Activated naive CD4-positive, alpha-beta T cell treated with Interleukin-2 at 50 U/mL for 16 hours (primary cell): ENCODE measurements around the gene PCDH19.

ENCODE experiments used
- DNase-seq: peaks from one replicate; pipeline ENCODE4 v3.0.0-alpha.2; 2020

The PCDH19 gene

GRCh38 chrX:100296183-100296753 is 113.8 kb downstream of the PCDH19 start:
- DNase-seq: no peak

GRCh38 chrX:100294965-100295364 is 115.1 kb downstream of the PCDH19 start:
- DNase-seq: no peak

DNA sequence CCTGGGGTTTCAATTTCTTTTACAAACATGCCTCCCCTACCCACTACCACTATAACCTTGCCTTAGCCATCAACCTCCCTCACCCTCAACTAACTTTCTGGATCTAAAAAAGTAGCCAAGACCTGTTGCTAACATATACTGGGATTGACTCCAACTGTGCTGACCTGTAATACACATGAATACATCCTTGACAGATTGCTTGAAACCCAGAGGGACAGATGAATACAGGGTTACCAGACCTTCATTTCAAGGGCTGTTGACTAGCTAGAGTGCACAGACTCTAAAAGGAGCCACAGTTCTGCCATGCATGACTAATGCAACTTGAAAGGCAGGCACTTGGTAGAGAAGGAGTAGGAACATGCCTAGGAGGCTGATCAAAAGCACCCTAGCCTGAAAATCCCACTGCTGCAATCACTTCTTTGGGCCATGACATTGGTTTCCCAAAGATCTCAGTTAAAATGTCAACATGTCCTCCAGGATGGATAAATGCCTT is 121.0 kb downstream of the PCDH19 start:
- no peak for DNase-seq

GRCh38 chrX:100277231-100277630 is 132.8 kb downstream of the PCDH19 start:
- no peak for DNase-seq

DNA sequence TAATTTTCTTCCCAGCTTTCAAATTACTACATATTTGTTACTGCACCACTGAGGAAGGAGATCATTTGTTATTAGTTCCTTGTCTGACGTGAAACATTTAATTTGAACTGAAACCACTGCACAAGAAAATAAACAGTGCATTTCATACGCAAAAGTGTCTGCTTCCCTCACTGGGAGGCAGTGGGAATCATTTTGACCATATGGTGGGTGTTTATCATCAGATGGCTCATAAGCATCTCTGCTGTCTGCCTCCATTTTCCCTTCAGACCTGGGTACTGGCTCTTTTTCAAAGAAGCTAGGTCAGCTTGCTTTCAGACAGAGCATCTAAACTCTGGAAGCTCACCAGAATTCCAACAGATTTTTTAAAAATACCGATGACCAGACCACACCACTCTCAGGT is 135.2 kb downstream of the PCDH19 start:
- DNase-seq: no peak

GRCh38 chrX:100265179-100265578 is 144.9 kb downstream of the PCDH19 start:
- no peak for DNase-seq

DNA sequence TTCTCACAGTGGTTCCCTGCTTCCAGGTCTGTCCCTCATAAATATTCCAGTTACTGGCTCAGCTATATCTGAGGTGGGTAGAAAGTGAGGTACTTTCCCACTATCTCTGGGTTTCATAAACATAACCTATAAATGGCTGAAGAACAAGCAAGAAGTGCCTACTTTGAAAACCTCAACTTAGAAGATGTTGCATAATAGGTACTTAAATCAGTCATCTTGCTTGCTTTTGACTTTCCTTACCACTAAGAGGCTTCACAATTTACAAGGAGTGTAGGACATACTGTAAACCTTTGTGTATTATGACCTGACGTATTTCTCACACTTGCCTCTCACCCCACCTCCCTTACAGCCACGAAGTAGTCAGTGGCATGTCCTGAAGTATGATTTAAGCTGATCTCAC is 145.9 kb downstream of the PCDH19 start:
- DNase-seq: no peak

- no peak for DNase-seq
Observed at GRCh38 chrX:100263650-100264049, 146.4 kb downstream of the PCDH19 start.

- no peak for DNase-seq
Observed at GRCh38 chrX:100248885-100249493, 161.1 kb downstream of the PCDH19 start.

- DNase-seq: no peak
Observed at GRCh38 chrX:100247826-100248225, 162.2 kb downstream of the PCDH19 start.

DNA sequence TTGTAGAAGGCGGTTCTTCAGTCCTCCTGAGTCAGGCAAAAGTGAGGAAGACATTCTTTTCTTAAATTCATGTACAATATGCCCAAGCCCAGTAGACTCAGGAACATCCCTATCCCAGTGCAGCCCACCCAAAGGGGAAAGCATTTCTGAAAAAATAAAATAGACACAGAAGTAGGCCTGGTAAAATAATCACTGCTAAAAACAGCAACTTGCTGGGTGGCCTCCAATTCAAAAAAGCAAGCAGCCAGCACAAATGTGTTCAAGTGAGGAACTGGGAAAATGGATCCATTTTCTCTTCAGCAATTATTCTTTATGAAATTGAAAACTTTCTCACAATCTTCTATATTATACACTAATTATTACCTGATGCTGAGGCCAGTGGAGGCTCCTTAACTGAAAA is 165.4 kb downstream of the PCDH19 start:
- no peak for DNase-seq
